Large intestine (tissue), 12 donors: ENCODE results near the gene MXD4. TPM values are rescaled to one million over a fixed set of nuclear protein-coding genes. Genes with fewer than 3 reads are reported as not detected.

Source experiments
- DNase-seq, 2 donors: peaks; one replicate each; pipeline versions ENCODE4 v3.0.0 to v3.0.0-alpha.2; 2013
- H3K27ac ChIP-seq: one replicate; pipeline ENCODE4 v1.5.1; 2013; ENCODE audit warnings: low read length
- H3K27me3 ChIP-seq: 2 replicates; pipeline ENCODE4 v1.6.1; 2013; ENCODE audit warnings: low read length; ENCODE audit not compliant: control insufficient read depth, insufficient read depth
- H3K36me3 ChIP-seq: 2 replicates; pipeline ENCODE4 v1.6.1; 2013; ENCODE audit warnings: low read length; ENCODE audit not compliant: control insufficient read depth, insufficient read depth
- H3K4me1 ChIP-seq: one replicate; pipeline ENCODE4 v1.6.1; 2013; ENCODE audit warnings: low read length; ENCODE audit not compliant: control insufficient read depth, insufficient read depth
- H3K4me3 ChIP-seq: one replicate; pipeline ENCODE4 v1.5.1; 2013; ENCODE audit warnings: low read length
- H3K9me3 ChIP-seq: one replicate; pipeline ENCODE4 v1.6.1; 2013; ENCODE audit warnings: mild to moderate bottlenecking, low read depth, low read length, moderate library complexity; ENCODE audit not compliant: control insufficient read depth
- WGBS: methylation state at CpG from one replicate; pipeline ENCODE4 v1.1.5; 2013; ENCODE audit warnings: low lambda C conversion rate; ENCODE audit not compliant: insufficient coverage; 5-methylcytosine and 5-hydroxymethylcytosine counted together
- long read RNA-seq, 11 donors: transcript quantifications; one replicate each; lab custom pipeline, GENCODE V29; 2026
- polyA plus RNA-seq: library from polyadenylated mRNA; unstranded; fragments of 120-200 nt; gene quantifications from one replicate; pipeline ENCODE4 v1.2.1, GENCODE V29; 2013

Gene MXD4, protein sequence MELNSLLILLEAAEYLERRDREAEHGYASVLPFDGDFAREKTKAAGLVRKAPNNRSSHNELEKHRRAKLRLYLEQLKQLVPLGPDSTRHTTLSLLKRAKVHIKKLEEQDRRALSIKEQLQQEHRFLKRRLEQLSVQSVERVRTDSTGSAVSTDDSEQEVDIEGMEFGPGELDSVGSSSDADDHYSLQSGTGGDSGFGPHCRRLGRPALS
- 52.4 TPM for polyA plus RNA-seq
- long read RNA-seq, donor 1, full-length matches to known transcripts = 26 of 26 reads
- long read RNA-seq, donor 1, partial matches to known transcripts = 0 of 26 reads
- long read RNA-seq, donor 1, other reads (novel, unspliced or antisense) = 0 of 26 reads
- long read RNA-seq, donor 2, full-length matches to known transcripts = 35 of 35 reads
- long read RNA-seq, donor 2, partial matches to known transcripts = 0 of 35 reads
- long read RNA-seq, donor 2, other reads (novel, unspliced or antisense) = 0 of 35 reads
- long read RNA-seq, donor 3 = 0 reads
- long read RNA-seq, donor 4, full-length matches to known transcripts = 5 of 5 reads
- long read RNA-seq, donor 4, partial matches to known transcripts = 0 of 5 reads
- long read RNA-seq, donor 4, other reads (novel, unspliced or antisense) = 0 of 5 reads
- long read RNA-seq, donor 5, full-length matches to known transcripts = 35 of 35 reads
- long read RNA-seq, donor 5, partial matches to known transcripts = 0 of 35 reads
- long read RNA-seq, donor 5, other reads (novel, unspliced or antisense) = 0 of 35 reads
- long read RNA-seq, donor 6, full-length matches to known transcripts = 31 of 31 reads
- long read RNA-seq, donor 6, partial matches to known transcripts = 0 of 31 reads
- long read RNA-seq, donor 6, other reads (novel, unspliced or antisense) = 0 of 31 reads
- long read RNA-seq, donor 7, full-length matches to known transcripts = 8 of 8 reads
- long read RNA-seq, donor 7, partial matches to known transcripts = 0 of 8 reads
- long read RNA-seq, donor 7, other reads (novel, unspliced or antisense) = 0 of 8 reads
- long read RNA-seq, donor 8, full-length matches to known transcripts = 26 of 26 reads
- long read RNA-seq, donor 8, partial matches to known transcripts = 0 of 26 reads
- long read RNA-seq, donor 8, other reads (novel, unspliced or antisense) = 0 of 26 reads
- long read RNA-seq, donor 9, full-length matches to known transcripts = 15 of 24 reads
- long read RNA-seq, donor 9, partial matches to known transcripts = 9 of 24 reads
- long read RNA-seq, donor 9, other reads (novel, unspliced or antisense) = 0 of 24 reads
- long read RNA-seq, donor 10, full-length matches to known transcripts = 23 of 23 reads
- long read RNA-seq, donor 10, partial matches to known transcripts = 0 of 23 reads
- long read RNA-seq, donor 10, other reads (novel, unspliced or antisense) = 0 of 23 reads
- long read RNA-seq, donor 11, full-length matches to known transcripts = 17 of 17 reads
- long read RNA-seq, donor 11, partial matches to known transcripts = 0 of 17 reads
- long read RNA-seq, donor 11, other reads (novel, unspliced or antisense) = 0 of 17 reads

- peaks cover 12% of the 10 kb centered on the region for H3K4me1 ChIP-seq
- WGBS = no CpG with 5 or more reads among the region's 46 CpGs
- no peak for DNase-seq
These were observed at the start of gene MXD4 for GRCh38 chr4:2261853-2262144. MXD4 (minus strand) TSS chr4:2262109; CDS start chr4:2261980, 129 bp downstream.

GRCh38 chr4:2306773-2307410, 45.0 kb upstream of the MXD4 start:
- H3K4me1 ChIP-seq = no peaks in the 10 kb centered on the region
- no peak for DNase-seq
- H3K27me3 ChIP-seq = no peaks in the 10 kb centered on the region
- no peak overlapping the region for H3K27ac ChIP-seq
- no CpG with 5 or more reads among the region's 10 CpGs for WGBS
- H3K9me3 ChIP-seq = peaks cover 20% of the 10 kb centered on the region
- no peaks in the 10 kb centered on the region for H3K36me3 ChIP-seq
- H3K4me3 ChIP-seq = no peak overlapping the region

More at GRCh38 chr4:2261853-2262144, at the start of gene MXD4:
- no peaks in the 10 kb centered on the region for H3K27me3 ChIP-seq
- no peaks in the 10 kb centered on the region for H3K9me3 ChIP-seq
- H3K27ac ChIP-seq = peak within 1 kb of the TSS; percentile 74
- H3K4me3 ChIP-seq = peak within 1 kb of the TSS; percentile 96
- peaks cover 32% of the 10 kb centered on the region for H3K36me3 ChIP-seq

- DNase-seq = no peak
- peaks cover 3% of the 10 kb centered on the region for H3K4me1 ChIP-seq
These were observed 44.0 kb upstream of the MXD4 start for GRCh38 chr4:2305766-2306501.

GRCh38 chr4:2304877-2305561, 43.1 kb upstream of the MXD4 start:
- no peak for DNase-seq
- H3K36me3 ChIP-seq = no peaks in the 10 kb centered on the region
- no CpG with 5 or more reads among the region's 41 CpGs for WGBS

More at GRCh38 chr4:2305766-2306501, 44.0 kb upstream of the MXD4 start:
- no peaks in the 10 kb centered on the region for H3K36me3 ChIP-seq
- no peak overlapping the region for H3K4me3 ChIP-seq
- no peak overlapping the region for H3K27ac ChIP-seq
- no CpG with 5 or more reads among the region's 11 CpGs for WGBS
- H3K9me3 ChIP-seq = peaks cover 20% of the 10 kb centered on the region
- H3K27me3 ChIP-seq = no peaks in the 10 kb centered on the region

GRCh38 chr4:2304321-2304876, 42.5 kb upstream of the MXD4 start:
- Histone ChIP-seq H3K9me3 (peaks cover 20% of the 10 kb centered on the region), H3K4me1 (peaks cover 3% of the 10 kb centered on the region), H3K4me3 (no peak overlapping the region), H3K27me3 (no peaks in the 10 kb centered on the region), H3K27ac (no peak overlapping the region), H3K36me3 (no peaks in the 10 kb centered on the region)
- DNase-seq = no peak
- no CpG with 5 or more reads among the region's 32 CpGs for WGBS

More at GRCh38 chr4:2304877-2305561, 43.1 kb upstream of the MXD4 start:
- no peak overlapping the region for H3K27ac ChIP-seq
- H3K27me3 ChIP-seq = no peaks in the 10 kb centered on the region
- peaks cover 3% of the 10 kb centered on the region for H3K4me1 ChIP-seq
- peaks cover 20% of the 10 kb centered on the region for H3K9me3 ChIP-seq
- H3K4me3 ChIP-seq = no peak overlapping the region

GRCh38 chr4:2303686-2304320, 41.9 kb upstream of the MXD4 start:
- WGBS = no CpG with 5 or more reads among the region's 31 CpGs
- Histone ChIP-seq H3K4me3 (no peak overlapping the region), H3K27ac (no peak overlapping the region), H3K27me3 (no peaks in the 10 kb centered on the region), H3K36me3 (no peaks in the 10 kb centered on the region), H3K9me3 (peaks cover 20% of the 10 kb centered on the region), H3K4me1 (peaks cover 3% of the 10 kb centered on the region)
- no peak for DNase-seq

DNA sequence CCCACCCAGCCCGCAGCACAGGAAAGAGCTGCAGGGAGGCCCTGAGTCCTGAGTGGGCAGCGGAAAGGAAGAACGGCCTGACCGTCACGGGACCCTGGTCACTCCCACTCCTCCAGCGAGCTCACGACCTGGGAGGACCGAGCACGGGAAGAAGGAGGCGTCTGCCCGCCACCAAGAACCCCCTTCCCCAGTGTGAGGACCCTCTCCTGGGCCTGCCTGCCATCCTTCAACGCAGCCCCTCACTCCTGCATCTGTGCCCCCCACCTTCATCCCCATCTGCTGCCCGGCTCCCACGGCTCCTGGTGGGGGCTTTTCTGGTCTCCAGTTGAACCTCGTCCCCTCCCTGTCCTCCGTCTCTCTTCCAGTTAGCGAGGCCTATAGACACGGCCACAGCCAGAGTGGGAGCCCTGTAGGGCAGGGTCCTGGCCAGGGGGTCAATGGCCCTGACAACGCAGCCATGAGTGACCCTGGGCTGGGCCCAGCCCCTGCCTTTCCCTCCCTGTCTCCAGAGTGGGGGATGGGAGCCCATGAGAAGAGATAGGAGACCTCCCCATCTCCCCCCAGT, 41.3 kb upstream of the MXD4 start:
- Histone ChIP-seq H3K27ac (no peak overlapping the region), H3K4me1 (peaks cover 3% of the 10 kb centered on the region), H3K9me3 (peaks cover 22% of the 10 kb centered on the region), H3K36me3 (no peaks in the 10 kb centered on the region), H3K27me3 (no peaks in the 10 kb centered on the region), H3K4me3 (no peak overlapping the region)
- DNase-seq = no peak
- no CpG with 5 or more reads among the region's 19 CpGs for WGBS

- no peaks in the 10 kb centered on the region for H3K36me3 ChIP-seq
- no peak overlapping the region for H3K4me3 ChIP-seq
- H3K4me1 ChIP-seq = peaks cover 3% of the 10 kb centered on the region
- WGBS = 100% methylated on average over 1 of the region's 28 CpGs
- peaks cover 22% of the 10 kb centered on the region for H3K9me3 ChIP-seq
- DNase-seq = no peak
- no peak overlapping the region for H3K27ac ChIP-seq
- H3K27me3 ChIP-seq = no peaks in the 10 kb centered on the region
These were observed 40.6 kb upstream of the MXD4 start for GRCh38 chr4:2302387-2303119.
